Right ventricle myocardium inferior (tissue), 1 donor: Measurements from ENCODE around the gene CAMTA1. TPM values are rescaled to one million over a fixed set of nuclear protein-coding genes. Genes with fewer than 3 reads are reported as not detected.
"Not testable (repeated sequence)": the region's sequence is repeated elsewhere in the genome, so short reads cannot be mapped to it uniquely, and the experiment has no call there.

Experiments used
- ATAC-seq: fragments of 200-7000 bp; cut with Tn5 transposase; one replicate; pipeline ENCODE4 v1.9.1; 2020; ENCODE audit warnings: mild to moderate bottlenecking, moderate library complexity
- DNase-seq: peaks from one replicate; pipeline ENCODE4 v3.0.0; 2021; ENCODE audit errors: missing footprints
- intact Hi-C: fragments of 100-400 bp; cut with DNase I; formaldehyde crosslinking; loops from one replicate; pipeline ENCODE4 v1.11.0; 2022
- total RNA-seq: library from RNA; stranded (reverse); fragmentation: NEBNext Ultra II Directional; extraction: Animal tissue kit (Norgen Biotek cat#: 25700); gene quantifications from one replicate; pipeline ENCODE4 v1.2.1, GENCODE V29; 2021
- donor health status: DM: no; HTN: yes; CAD: no; lungs with severe emphysema.

Gene CAMTA1
- total RNA-seq, 1 donor from 2014 or later: 159 TPM

- no peak for DNase-seq
- ATAC-seq: peak; percentile 59
- intact Hi-C loops: no loop called here
These were observed 16.7 kb downstream of the CAMTA1 start for GRCh38 chr1:6801966-6802365.

- no peak for DNase-seq
- ATAC-seq: no peak
- intact Hi-C loops: no loop called here
These were observed 17.2 kb downstream of the CAMTA1 start for GRCh38 chr1:6802454-6802853.

GRCh38 chr1:6802893-6803292 lies 17.6 kb downstream of the CAMTA1 start:
- DNase-seq (no peak), ATAC-seq (no peak)
- intact Hi-C loops: no loop called here

GRCh38 chr1:6803357-6803756 lies 18.1 kb downstream of the CAMTA1 start:
- intact Hi-C loops: no loop called here
- no peak for DNase-seq
- ATAC-seq: no peak

GRCh38 chr1:6805004-6805416 lies 19.8 kb downstream of the CAMTA1 start:
- intact Hi-C loops: no loop called here
- no peak for DNase-seq
- no peak for ATAC-seq

- intact Hi-C loops: no loop called here
- no peak for ATAC-seq
- DNase-seq: no peak
These were observed 22.5 kb downstream of the CAMTA1 start for GRCh38 chr1:6807782-6808181.

- no peak for DNase-seq
- intact Hi-C loops: no loop called here
- no peak for ATAC-seq
These were observed 24.2 kb downstream of the CAMTA1 start for GRCh38 chr1:6809461-6809860.

- ATAC-seq, DNase-seq, intact Hi-C loops: not testable (repeated sequence)
These were observed 25.0 kb downstream of the CAMTA1 start for GRCh38 chr1:6810146-6810734.

- peak; percentile 37 for ATAC-seq
- intact Hi-C loops: no loop called here
- DNase-seq: no peak
These were observed 26.3 kb downstream of the CAMTA1 start for GRCh38 chr1:6811583-6811982.

- intact Hi-C loops: no loop called here
- ATAC-seq (no peak), DNase-seq (no peak)
These were observed 27.9 kb downstream of the CAMTA1 start for GRCh38 chr1:6813165-6813564.

GRCh38 chr1:6815726-6816125 lies 30.5 kb downstream of the CAMTA1 start:
- ATAC-seq: no peak
- intact Hi-C loops: no loop called here
- no peak for DNase-seq

- no peak for ATAC-seq
- intact Hi-C loops: no loop called here
- DNase-seq: no peak
These were observed 34.2 kb downstream of the CAMTA1 start for GRCh38 chr1:6819246-6820040.

- intact Hi-C loops: no loop called here
- no peak for ATAC-seq
- DNase-seq: no peak
These were observed 35.6 kb downstream of the CAMTA1 start for GRCh38 chr1:6820899-6821298.

GRCh38 chr1:6822530-6823359 lies 37.5 kb downstream of the CAMTA1 start:
- ATAC-seq (peak; percentile 50), DNase-seq (no peak)
- intact Hi-C loops: no loop called here

- intact Hi-C loops: no loop called here
- ATAC-seq: no peak
- DNase-seq: no peak
These were observed 38.5 kb downstream of the CAMTA1 start for GRCh38 chr1:6823793-6824192.

GRCh38 chr1:6824665-6825368 lies 39.6 kb downstream of the CAMTA1 start:
- intact Hi-C loops: no loop called here
- ATAC-seq (no peak), DNase-seq (no peak)

- intact Hi-C loops: no loop called here
- ATAC-seq: no peak
- DNase-seq: no peak
These were observed 40.6 kb downstream of the CAMTA1 start for GRCh38 chr1:6825828-6826227.

- ATAC-seq: no peak
- intact Hi-C loops: no loop called here
- DNase-seq: no peak
These were observed 41.8 kb downstream of the CAMTA1 start for GRCh38 chr1:6827079-6827478.

GRCh38 chr1:6827630-6828165 lies 42.4 kb downstream of the CAMTA1 start:
- ATAC-seq (no peak), DNase-seq (no peak)
- intact Hi-C loops: no loop called here
